K562 (cell line): Measurements from ENCODE around the gene MICOS13. TPM values are rescaled to one million over a fixed set of nuclear protein-coding genes. Genes with fewer than 3 reads are reported as not detected.

Experiments used
- BRD9 ChIP-seq: fragments of 450-650 bp; IDR thresholded peaks from 2 replicates; pipeline ENCODE4 v1.6.1; 2018; ENCODE audit warnings: low read depth; ENCODE audit not compliant: partially characterized antibody
- GTF2A2 ChIP-seq: IDR thresholded peaks from 2 replicates; pipeline ENCODE4 v1.6.1; 2016; ENCODE audit warnings: mild to moderate bottlenecking, missing genetic modification characterization, missing compliant biosample characterization
- HDAC2 ChIP-seq: fragments of 450-650 bp; IDR thresholded peaks from 2 replicates; pipeline ENCODE4 v1.6.1; 2016; ENCODE audit warnings: mild to moderate bottlenecking
- KLF13 ChIP-seq: fragments of 450-650 bp; IDR thresholded peaks from 2 replicates; pipeline ENCODE4 v1.6.1; 2016; ENCODE audit warnings: missing genetic modification characterization, low read depth, mild to moderate bottlenecking, missing compliant biosample characterization, moderate library complexity, borderline replicate concordance
- SMAD4 ChIP-seq: fragments of 250-450 bp; sonication (Bioruptor Pico); conservative IDR thresholded peaks from 2 replicates; pipeline ENCODE4 v1.8.0; 2021; ENCODE audit warnings: inconsistent platforms, mild to moderate bottlenecking, moderate library complexity
- TAF15 ChIP-seq: fragments of 200-400 bp; formaldehyde crosslinking; IDR thresholded peaks from 2 replicates; pipeline ENCODE4 v1.6.1; 2017; ENCODE audit warnings: mild to moderate bottlenecking, low read depth, low read length, moderate library complexity
- TOE1 ChIP-seq, 2 experiments: fragments of 450-650 bp in 1 of 2; sonication (generic) in 1 of 2; formaldehyde crosslinking in 1 of 2; IDR thresholded peaks; 2 replicates each; pipeline versions ENCODE4 v1.7.1 to v1.8.0; 2016 to 2022; ENCODE audit warnings: borderline replicate concordance in 2 of 2, mild to moderate bottlenecking in 2 of 2, antibody characterized with exemption in 1 of 2, inconsistent platforms in 1 of 2, low read depth in 1 of 2, missing genetic modification reagents in 1 of 2, moderate library complexity in 1 of 2
- TRIM28 ChIP-seq: fragments of 450-650 bp; IDR thresholded peaks from 2 replicates; pipeline ENCODE4 v1.6.1; 2017
- ZNF217 ChIP-seq: sonication (generic); formaldehyde crosslinking; IDR thresholded peaks from 2 replicates; pipeline ENCODE4 v1.8.0; 2022; ENCODE audit warnings: mild to moderate bottlenecking, missing genetic modification reagents
- ZNF239 ChIP-seq: fragments of 250-450 bp; sonication (Bioruptor Pico); IDR thresholded peaks from 2 replicates; pipeline ENCODE4 v1.4.0; 2020; ENCODE audit warnings: mild to moderate bottlenecking
- polyA plus RNA-seq, 8 experiments: library from polyadenylated mRNA; depleted of rRNA in 4 of 8; stranded (reverse) in 5 of 8; unstranded in 3 of 8; fragments of >200 nt; fragmentation: Nextera tagmentation in 2 of 8; fragmentation: Illumina TruSeq in 1 of 8; extraction: Ambion mirVana in 2 of 8; extraction: Trizol in 1 of 8; gene quantifications; 2 replicates each; pipeline versions ENCODE4 v1.2.1 to v1.2.3, GENCODE V29; 2011 to 2014; ENCODE audit warnings: inconsistent platforms in 1 of 8, missing spikeins in 1 of 8
- total RNA-seq, 7 experiments: library from RNA; depleted of rRNA in 6 of 7; stranded (reverse); fragments of >200 nt in 6 of 7; fragmentation: Illumina TruSeq in 2 of 7; extraction: Trizol in 2 of 7; gene quantifications; 2 replicates each; pipeline versions ENCODE4 v1.2.1 to v1.2.3, GENCODE V29; 2011 to 2021; ENCODE audit warnings: low replicate concordance in 1 of 7
- TF ChIP-seq, protein P1 (sequence below), 2 experiments: IDR thresholded peaks; 2 replicates each; pipeline ENCODE4 v1.6.1; 2012; ENCODE audit warnings: improper control_type of control experiment in 2 of 2, low read depth in 2 of 2, low read length in 2 of 2, borderline replicate concordance in 1 of 2
- TF ChIP-seq, protein P2 (sequence below): fragments of 250-450 bp; sonication (Bioruptor Pico); IDR thresholded peaks from 2 replicates; pipeline ENCODE4 v1.5.0; 2020; ENCODE audit warnings: mild to moderate bottlenecking
- TF ChIP-seq, protein P3 (sequence below): fragments of 450-650 bp; IDR thresholded peaks from 2 replicates; pipeline ENCODE4 v1.6.1; 2014; ENCODE audit warnings: low read depth, mild to moderate bottlenecking, moderate library complexity, borderline replicate concordance
- TF ChIP-seq, protein P4 (sequence below): IDR thresholded peaks from 2 replicates; pipeline ENCODE4 v1.6.1; 2012; ENCODE audit warnings: low read depth, low read length, improper control_type of control experiment, borderline replicate concordance
- TF ChIP-seq, protein P5 (sequence below): fragments of 450-650 bp; IDR thresholded peaks from 2 replicates; pipeline ENCODE4 v1.6.1; 2016; ENCODE audit warnings: low read depth, mild to moderate bottlenecking, moderate library complexity

Gene MICOS13
- total and polyA plus RNA-seq, 9 of the 15 experiments (the other 6 are each of a cell fraction or from before 2014, with no cell fraction given) = 15.5 to 220 (median 49.4) TPM

DNA sequence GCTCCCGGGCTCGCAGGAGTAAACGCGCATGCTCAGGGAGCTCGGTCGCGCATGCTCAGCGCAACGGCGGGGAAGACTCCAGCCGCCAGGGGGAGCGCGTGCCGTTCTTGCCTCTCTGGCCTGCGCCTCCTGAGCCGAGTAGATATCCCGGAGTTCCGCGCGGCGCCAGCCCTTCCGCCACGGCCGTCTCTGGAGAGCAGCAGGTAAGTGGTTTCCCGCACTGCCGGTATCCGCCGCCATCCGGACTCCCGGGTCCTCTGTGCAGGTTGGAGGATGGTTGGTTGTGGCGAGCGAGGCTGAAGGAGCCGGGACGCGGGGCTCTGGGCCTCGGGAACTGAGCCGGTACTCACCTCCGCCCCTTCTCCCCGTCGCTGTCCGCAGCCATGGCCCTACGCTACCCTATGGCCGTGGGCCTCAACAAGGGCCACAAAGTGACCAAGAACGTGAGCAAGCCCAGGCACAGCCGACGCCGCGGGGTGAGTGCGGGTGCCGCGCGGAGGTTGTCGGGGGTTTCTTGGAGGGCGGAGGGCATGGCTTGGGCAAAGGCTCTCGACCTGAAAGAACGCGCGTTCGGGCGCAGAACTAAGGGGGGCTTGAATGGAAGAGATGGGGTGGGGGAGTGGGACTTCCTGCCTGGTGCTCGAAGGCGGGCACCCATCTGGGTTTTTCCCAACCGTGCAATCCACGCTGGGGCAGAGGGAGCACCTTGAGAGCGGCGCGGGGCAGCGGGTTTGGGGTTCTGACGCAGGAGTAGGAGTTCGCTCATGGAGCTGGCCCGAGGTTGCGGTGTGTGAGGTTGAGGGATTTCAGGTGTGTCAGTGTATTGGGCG, 10.0 kb upstream of the MICOS13 start, which contains the start of gene RPL36 (continued):
- TF ChIP-seq, protein P1, sequence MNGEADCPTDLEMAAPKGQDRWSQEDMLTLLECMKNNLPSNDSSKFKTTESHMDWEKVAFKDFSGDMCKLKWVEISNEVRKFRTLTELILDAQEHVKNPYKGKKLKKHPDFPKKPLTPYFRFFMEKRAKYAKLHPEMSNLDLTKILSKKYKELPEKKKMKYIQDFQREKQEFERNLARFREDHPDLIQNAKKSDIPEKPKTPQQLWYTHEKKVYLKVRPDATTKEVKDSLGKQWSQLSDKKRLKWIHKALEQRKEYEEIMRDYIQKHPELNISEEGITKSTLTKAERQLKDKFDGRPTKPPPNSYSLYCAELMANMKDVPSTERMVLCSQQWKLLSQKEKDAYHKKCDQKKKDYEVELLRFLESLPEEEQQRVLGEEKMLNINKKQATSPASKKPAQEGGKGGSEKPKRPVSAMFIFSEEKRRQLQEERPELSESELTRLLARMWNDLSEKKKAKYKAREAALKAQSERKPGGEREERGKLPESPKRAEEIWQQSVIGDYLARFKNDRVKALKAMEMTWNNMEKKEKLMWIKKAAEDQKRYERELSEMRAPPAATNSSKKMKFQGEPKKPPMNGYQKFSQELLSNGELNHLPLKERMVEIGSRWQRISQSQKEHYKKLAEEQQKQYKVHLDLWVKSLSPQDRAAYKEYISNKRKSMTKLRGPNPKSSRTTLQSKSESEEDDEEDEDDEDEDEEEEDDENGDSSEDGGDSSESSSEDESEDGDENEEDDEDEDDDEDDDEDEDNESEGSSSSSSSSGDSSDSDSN (IDR thresholded peaks at IDR 0.05; ENCODE audit: borderline replicate concordance in 1 of 2, low read depth in 2 of 2, low read length in 2 of 2) = no peak
- TF ChIP-seq, protein P2, sequence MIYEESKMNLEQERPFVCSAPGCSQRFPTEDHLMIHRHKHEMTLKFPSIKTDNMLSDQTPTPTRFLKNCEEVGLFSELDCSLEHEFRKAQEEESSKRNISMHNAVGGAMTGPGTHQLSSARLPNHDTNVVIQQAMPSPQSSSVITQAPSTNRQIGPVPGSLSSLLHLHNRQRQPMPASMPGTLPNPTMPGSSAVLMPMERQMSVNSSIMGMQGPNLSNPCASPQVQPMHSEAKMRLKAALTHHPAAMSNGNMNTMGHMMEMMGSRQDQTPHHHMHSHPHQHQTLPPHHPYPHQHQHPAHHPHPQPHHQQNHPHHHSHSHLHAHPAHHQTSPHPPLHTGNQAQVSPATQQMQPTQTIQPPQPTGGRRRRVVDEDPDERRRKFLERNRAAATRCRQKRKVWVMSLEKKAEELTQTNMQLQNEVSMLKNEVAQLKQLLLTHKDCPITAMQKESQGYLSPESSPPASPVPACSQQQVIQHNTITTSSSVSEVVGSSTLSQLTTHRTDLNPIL (CRISPR knock-in tag) = no peak
- TF ChIP-seq KLF13 (tag) (peak; percentile 15; the same call in 1 of the 2 replicates), BRD9 (peak; percentile 99), SMAD4 (CRISPR knock-in tag) (peak; percentile 71), TAF15 (no peak), TOE1 (IDR thresholded peaks at IDR 0.05; ENCODE audit: borderline replicate concordance) (peak; percentile 74; the same call in 1 of the 2 replicates), TOE1 (CRISPR knock-in tag; IDR thresholded peaks at IDR 0.05; ENCODE audit: borderline replicate concordance, low read depth) (peak; percentile 95; the same call in 1 of the 2 replicates), GTF2A2 (tag) (peak; percentile 86), ZNF217 (no peak), HDAC2 (peak; percentile 53; the same call in 1 of the 2 replicates), TRIM28 (peak; percentile 63), ZNF239 (CRISPR knock-in tag) (no peak)
- TF ChIP-seq, protein P3, sequence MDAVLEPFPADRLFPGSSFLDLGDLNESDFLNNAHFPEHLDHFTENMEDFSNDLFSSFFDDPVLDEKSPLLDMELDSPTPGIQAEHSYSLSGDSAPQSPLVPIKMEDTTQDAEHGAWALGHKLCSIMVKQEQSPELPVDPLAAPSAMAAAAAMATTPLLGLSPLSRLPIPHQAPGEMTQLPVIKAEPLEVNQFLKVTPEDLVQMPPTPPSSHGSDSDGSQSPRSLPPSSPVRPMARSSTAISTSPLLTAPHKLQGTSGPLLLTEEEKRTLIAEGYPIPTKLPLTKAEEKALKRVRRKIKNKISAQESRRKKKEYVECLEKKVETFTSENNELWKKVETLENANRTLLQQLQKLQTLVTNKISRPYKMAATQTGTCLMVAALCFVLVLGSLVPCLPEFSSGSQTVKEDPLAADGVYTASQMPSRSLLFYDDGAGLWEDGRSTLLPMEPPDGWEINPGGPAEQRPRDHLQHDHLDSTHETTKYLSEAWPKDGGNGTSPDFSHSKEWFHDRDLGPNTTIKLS = peak; percentile 88; the same call in 1 of the 2 replicates
- TF ChIP-seq, protein P4, sequence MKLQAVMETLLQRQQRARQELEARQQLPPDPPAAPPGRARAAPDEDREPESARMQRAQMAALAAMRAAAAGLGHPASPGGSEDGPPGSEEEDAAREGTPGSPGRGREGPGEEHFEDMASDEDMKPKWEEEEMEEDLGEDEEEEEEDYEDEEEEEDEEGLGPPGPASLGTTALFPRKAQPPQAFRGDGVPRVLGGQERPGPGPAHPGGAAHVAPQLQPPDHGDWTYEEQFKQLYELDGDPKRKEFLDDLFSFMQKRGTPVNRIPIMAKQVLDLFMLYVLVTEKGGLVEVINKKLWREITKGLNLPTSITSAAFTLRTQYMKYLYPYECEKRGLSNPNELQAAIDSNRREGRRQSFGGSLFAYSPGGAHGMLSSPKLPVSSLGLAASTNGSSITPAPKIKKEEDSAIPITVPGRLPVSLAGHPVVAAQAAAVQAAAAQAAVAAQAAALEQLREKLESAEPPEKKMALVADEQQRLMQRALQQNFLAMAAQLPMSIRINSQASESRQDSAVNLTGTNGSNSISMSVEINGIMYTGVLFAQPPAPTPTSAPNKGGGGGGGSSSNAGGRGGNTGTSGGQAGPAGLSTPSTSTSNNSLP = no peak
- TF ChIP-seq, protein P5, sequence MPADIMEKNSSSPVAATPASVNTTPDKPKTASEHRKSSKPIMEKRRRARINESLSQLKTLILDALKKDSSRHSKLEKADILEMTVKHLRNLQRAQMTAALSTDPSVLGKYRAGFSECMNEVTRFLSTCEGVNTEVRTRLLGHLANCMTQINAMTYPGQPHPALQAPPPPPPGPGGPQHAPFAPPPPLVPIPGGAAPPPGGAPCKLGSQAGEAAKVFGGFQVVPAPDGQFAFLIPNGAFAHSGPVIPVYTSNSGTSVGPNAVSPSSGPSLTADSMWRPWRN = peak; percentile 55
